ENCODE results near the gene COPS4.
"Not testable (repeated sequence)": the region's sequence is repeated elsewhere in the genome, so short reads cannot be mapped to it uniquely, and the experiment has no call there.

COPS4 gene

GRCh38 chr4:83074086-83074704 is 39.2 kb downstream of the COPS4 start:
- H3K4me1 ChIP-seq: no peaks in the 10 kb centered on the region
- DNase-seq: no peak
- TF ChIP-seq, protein P1, sequence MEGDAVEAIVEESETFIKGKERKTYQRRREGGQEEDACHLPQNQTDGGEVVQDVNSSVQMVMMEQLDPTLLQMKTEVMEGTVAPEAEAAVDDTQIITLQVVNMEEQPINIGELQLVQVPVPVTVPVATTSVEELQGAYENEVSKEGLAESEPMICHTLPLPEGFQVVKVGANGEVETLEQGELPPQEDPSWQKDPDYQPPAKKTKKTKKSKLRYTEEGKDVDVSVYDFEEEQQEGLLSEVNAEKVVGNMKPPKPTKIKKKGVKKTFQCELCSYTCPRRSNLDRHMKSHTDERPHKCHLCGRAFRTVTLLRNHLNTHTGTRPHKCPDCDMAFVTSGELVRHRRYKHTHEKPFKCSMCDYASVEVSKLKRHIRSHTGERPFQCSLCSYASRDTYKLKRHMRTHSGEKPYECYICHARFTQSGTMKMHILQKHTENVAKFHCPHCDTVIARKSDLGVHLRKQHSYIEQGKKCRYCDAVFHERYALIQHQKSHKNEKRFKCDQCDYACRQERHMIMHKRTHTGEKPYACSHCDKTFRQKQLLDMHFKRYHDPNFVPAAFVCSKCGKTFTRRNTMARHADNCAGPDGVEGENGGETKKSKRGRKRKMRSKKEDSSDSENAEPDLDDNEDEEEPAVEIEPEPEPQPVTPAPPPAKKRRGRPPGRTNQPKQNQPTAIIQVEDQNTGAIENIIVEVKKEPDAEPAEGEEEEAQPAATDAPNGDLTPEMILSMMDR (IDR thresholded peaks at IDR 0.05): peak; percentile 59
- no peak overlapping the region for H3K4me3 ChIP-seq
- intact Hi-C loops (cut with DNase I; ENCODE audit: low total_unique reads): loop anchor here (10.0 kb wide), 2 partner anchors 181 to 211 kb away; partner anchors contain the start of gene COQ2
- H3K9me3 ChIP-seq: no peaks in the 10 kb centered on the region
- H3K36me3 ChIP-seq: peaks cover 33 to 60% (median 45%) of the 10 kb centered on the region in 3 donors
- no peak overlapping the region for H3K27ac ChIP-seq
- H3K27me3 ChIP-seq: no peaks in the 10 kb centered on the region

DNA sequence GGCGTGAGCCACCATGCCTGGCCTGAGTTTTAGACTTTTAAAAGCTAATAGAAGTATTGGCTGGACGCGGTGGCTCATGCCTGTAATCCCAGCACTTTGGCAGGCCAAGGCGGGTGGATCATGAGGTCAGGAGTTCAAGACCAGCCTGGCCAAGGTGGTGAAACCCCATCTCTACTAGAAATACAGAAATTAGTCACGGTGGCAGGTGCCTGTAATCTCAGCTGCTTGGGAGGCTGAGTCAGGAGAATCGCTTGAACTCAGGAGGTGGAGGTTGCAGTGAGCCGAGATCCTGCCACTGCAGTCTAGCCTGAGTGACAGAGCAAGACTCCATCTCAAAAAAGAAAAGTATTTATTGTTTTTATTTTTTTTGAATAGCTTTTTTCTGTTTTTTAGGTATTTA is 39.8 kb downstream of the COPS4 start:
- not testable (repeated sequence) for H3K4me1 ChIP-seq, H3K27me3 ChIP-seq, H3K4me3 ChIP-seq, H3K9me3 ChIP-seq, DNase-seq, H3K27ac ChIP-seq
- peaks cover 29 to 54% (median 39%) of the 10 kb centered on the region in 3 donors for H3K36me3 ChIP-seq
- intact Hi-C loops (cut with DNase I; ENCODE audit: low total_unique reads): loop anchor here (10.0 kb wide), 2 partner anchors 180 to 210 kb away; partner anchors contain the start of gene COQ2

- Histone ChIP-seq H3K9me3 (no peaks in the 10 kb centered on the region), H3K36me3 (peaks cover 24 to 48% (median 32%) of the 10 kb centered on the region in 3 donors), H3K4me3 (no peak overlapping the region), H3K4me1 (no peaks in the 10 kb centered on the region), H3K27ac (no peak overlapping the region), H3K27me3 (no peaks in the 10 kb centered on the region)
- intact Hi-C loops (cut with DNase I; ENCODE audit: low total_unique reads): loop anchor here (10.0 kb wide), 2 partner anchors 179 to 209 kb away; partner anchors contain the start of gene COQ2
- no peak for DNase-seq
- TF ChIP-seq, protein P1 (IDR thresholded peaks at IDR 0.05): no peak
These were observed 40.5 kb downstream of the COPS4 start for GRCh38 chr4:83075311-83076095.

- intact Hi-C loops (cut with DNase I; ENCODE audit: low total_unique reads): loop anchor here (10.0 kb wide), 1 partner anchor 616 kb away; no protein-coding TSS in a partner anchor
- Histone ChIP-seq H3K4me1 (no peaks in the 10 kb centered on the region), H3K27me3 (no peaks in the 10 kb centered on the region), H3K9me3 (no peaks in the 10 kb centered on the region), H3K27ac (no peak overlapping the region), H3K4me3 (no peak overlapping the region), H3K36me3 (peaks cover 10% of the 10 kb centered on the region in 3 donors)
- TF ChIP-seq, protein P1 (IDR thresholded peaks at IDR 0.05): no peak
- no peak for DNase-seq
These were observed 45.6 kb downstream of the COPS4 start for GRCh38 chr4:83080561-83080960.

GRCh38 chr4:83082777-83083176 is 47.8 kb downstream of the COPS4 start:
- no peak for DNase-seq
- no peak overlapping the region for H3K4me3 ChIP-seq
- H3K36me3 ChIP-seq: no peaks in the 10 kb centered on the region
- no peaks in the 10 kb centered on the region for H3K9me3 ChIP-seq
- H3K4me1 ChIP-seq: no peaks in the 10 kb centered on the region
- no peaks in the 10 kb centered on the region for H3K27me3 ChIP-seq
- intact Hi-C loops (cut with DNase I; ENCODE audit: low total_unique reads): loop anchor here (10.0 kb wide), 1 partner anchor 618 kb away; no protein-coding TSS in a partner anchor
- TF ChIP-seq, protein P1 (IDR thresholded peaks at IDR 0.05): no peak
- H3K27ac ChIP-seq: no peak overlapping the region
